ENCODE data around the gene MPZL2. TPM values are rescaled to one million over a fixed set of nuclear protein-coding genes. Genes with fewer than 3 reads are reported as not detected.

The MPZL2 gene
- total and polyA plus RNA-seq, 2 of the 13 experiments (the other 11 are each of a cell fraction or from before 2014, with no cell fraction given) = 27.9 to 53.7 TPM

DNA sequence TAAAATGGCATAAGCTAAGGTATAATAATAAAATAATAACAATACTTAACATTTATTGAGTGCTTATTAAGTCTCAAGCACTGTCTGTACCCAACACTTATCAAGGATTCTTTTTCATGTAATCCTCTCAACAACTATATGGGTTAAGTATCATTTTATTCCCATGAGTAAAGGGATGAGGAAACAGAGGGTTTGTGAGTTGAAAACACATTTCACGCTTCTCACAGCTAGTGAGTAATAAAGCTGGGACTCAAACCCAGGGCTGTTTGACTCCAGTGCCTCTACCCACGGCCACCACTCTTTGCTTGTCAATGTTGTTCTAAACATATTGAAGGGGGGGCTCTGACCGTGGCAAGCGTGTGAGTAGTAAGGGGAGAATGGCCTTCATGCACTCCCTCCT lies 49.1 kb upstream of the MPZL2 start:
- in situ Hi-C loops (cut with HindIII; ENCODE audit: extremely low pct_ligation_motif_present, low pct_unique_long_range_greater_than_20kb) (loop anchor here (5.0 kb wide), 1 partner anchor 39 kb away; no protein-coding TSS in a partner anchor), intact Hi-C loops (cut with micrococcal nuclease; ENCODE audit: unreplicated experiment) (no loop called here)
- no peak overlapping the region for H3K9ac ChIP-seq (ENCODE audit: insufficient read depth, low read depth, low read length)
- FAIRE-seq = no peak
- ChIA-PET POLR2A (no interaction called here), CTCF (ENCODE audit: low intra/inter-chr PET ratio, low total read pairs) (no interaction called here)
- H3K4me1 ChIP-seq (ENCODE audit: insufficient read depth, low read length) = peaks cover 29% of the 10 kb centered on the region
- BruUV-seq (replicated peaks) = no TSS peak
- no peak overlapping the region for H3K4me2 ChIP-seq (ENCODE audit: low read depth, low read length)
- H3K4me3 ChIP-seq (replicated peaks in 1 of 3; ENCODE audit: insufficient read depth in 1 of 3, low read depth in 2 of 3, low read length in 3 of 3) = no peak overlapping the region
- H4K20me1 ChIP-seq (ENCODE audit: insufficient read depth, low read length) = no peaks in the 10 kb centered on the region; the same call in 1 of the 2 replicates
- DNase-seq (ENCODE audit: low spot score) = no peak
- TF ChIP-seq ZZZ3 (CRISPR knock-in tag; IDR thresholded peaks at IDR 0.05; ENCODE audit: borderline replicate concordance) (no peak), ZNF670 (CRISPR knock-in tag; IDR thresholded peaks at IDR 0.05; ENCODE audit: borderline replicate concordance) (no peak)
- TF ChIP-seq, protein P1, sequence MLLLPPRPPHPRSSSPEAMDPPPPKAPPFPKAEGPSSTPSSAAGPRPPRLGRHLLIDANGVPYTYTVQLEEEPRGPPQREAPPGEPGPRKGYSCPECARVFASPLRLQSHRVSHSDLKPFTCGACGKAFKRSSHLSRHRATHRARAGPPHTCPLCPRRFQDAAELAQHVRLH (CRISPR knock-in tag; IDR thresholded peaks at IDR 0.05; ENCODE audit: borderline replicate concordance, low read depth) = no peak
- TF ChIP-seq, protein P2, sequence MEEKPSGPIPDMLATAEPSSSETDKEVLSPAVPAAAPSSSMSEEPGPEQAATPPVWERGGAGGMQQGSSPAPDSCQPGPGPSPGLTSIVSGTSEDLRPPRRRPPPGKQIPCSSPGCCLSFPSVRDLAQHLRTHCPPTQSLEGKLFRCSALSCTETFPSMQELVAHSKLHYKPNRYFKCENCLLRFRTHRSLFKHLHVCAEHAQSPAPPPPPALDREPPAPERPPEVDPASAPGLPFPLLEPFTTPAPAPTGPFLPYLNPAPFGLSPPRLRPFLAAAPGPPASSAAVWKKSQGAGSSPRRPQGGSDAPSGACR (CRISPR knock-in tag; IDR thresholded peaks at IDR 0.05) = no peak
- TF ChIP-seq, protein P3, sequence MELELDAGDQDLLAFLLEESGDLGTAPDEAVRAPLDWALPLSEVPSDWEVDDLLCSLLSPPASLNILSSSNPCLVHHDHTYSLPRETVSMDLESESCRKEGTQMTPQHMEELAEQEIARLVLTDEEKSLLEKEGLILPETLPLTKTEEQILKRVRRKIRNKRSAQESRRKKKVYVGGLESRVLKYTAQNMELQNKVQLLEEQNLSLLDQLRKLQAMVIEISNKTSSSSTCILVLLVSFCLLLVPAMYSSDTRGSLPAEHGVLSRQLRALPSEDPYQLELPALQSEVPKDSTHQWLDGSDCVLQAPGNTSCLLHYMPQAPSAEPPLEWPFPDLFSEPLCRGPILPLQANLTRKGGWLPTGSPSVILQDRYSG (CRISPR knock-in tag; IDR thresholded peaks at IDR 0.05) = no peak
- no peaks in the 10 kb centered on the region for H3K79me2 ChIP-seq (ENCODE audit: insufficient read depth, low read length)
- no peak overlapping the region for H3K27ac ChIP-seq (ENCODE audit: extremely low read length, insufficient read depth, low read length)
- H3K27me3 ChIP-seq (ENCODE audit: control insufficient read depth in 1 of 2, insufficient read depth in 2 of 2, low read length in 2 of 2) = peaks cover 2 to 50% of the 10 kb centered on the region in 2 experiments; a peak in 4 of 5 replicates
- H3K9me3 ChIP-seq (ENCODE audit: low read length) = no peaks in the 10 kb centered on the region
- H3K36me3 ChIP-seq (replicated peaks in 1 of 2; ENCODE audit: control insufficient read depth in 1 of 2, insufficient read depth in 2 of 2, low read length in 2 of 2) = no peaks in the 10 kb centered on the region
- WGBS (ENCODE audit: low lambda C conversion rate) = 11% methylated on average over 4 of the region's 4 CpGs
- no peak overlapping the region for H2AFZ ChIP-seq (ENCODE audit: low read length)
- no peak for ATAC-seq

DNA sequence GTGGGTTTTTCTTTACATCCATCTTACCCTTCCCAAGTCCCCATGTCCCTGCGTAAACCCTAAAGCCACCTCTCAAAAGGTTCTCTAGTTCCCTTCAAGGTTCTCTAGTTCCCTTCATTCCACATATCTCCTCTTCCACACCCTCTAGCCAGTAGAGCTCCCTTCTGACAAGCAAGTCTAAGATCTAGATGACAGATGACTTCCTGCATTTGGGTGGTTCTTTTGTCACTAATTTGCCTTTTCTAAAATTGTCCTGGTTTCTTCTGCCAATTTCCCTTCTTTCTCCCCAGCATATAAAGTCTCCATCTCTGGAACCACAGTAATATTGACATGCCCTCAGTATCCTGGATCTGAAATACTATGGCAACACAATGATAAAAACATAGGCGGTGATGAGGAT lies 48.2 kb upstream of the MPZL2 start:
- Histone ChIP-seq H3K4me3 (replicated peaks in 1 of 3; ENCODE audit: insufficient read depth in 1 of 3, low read depth in 2 of 3, low read length in 3 of 3) (no peak overlapping the region), H3K36me3 (replicated peaks in 1 of 2; ENCODE audit: control insufficient read depth in 1 of 2, insufficient read depth in 2 of 2, low read length in 2 of 2) (no peaks in the 10 kb centered on the region), H3K4me1 (ENCODE audit: insufficient read depth, low read length) (peaks cover 29% of the 10 kb centered on the region), H3K79me2 (ENCODE audit: insufficient read depth, low read length) (no peaks in the 10 kb centered on the region), H4K20me1 (ENCODE audit: insufficient read depth, low read length) (no peaks in the 10 kb centered on the region; the same call in 1 of the 2 replicates), H2AFZ (ENCODE audit: low read length) (no peak overlapping the region), H3K9ac (ENCODE audit: insufficient read depth, low read depth, low read length) (no peak overlapping the region), H3K27ac (ENCODE audit: extremely low read length, insufficient read depth, low read length) (no peak overlapping the region), H3K4me2 (ENCODE audit: low read depth, low read length) (no peak overlapping the region), H3K27me3 (ENCODE audit: control insufficient read depth in 1 of 2, insufficient read depth in 2 of 2, low read length in 2 of 2) (peaks cover 2 to 46% of the 10 kb centered on the region in 2 experiments; a peak in 4 of 5 replicates), H3K9me3 (ENCODE audit: low read length) (no peaks in the 10 kb centered on the region)
- no peak for FAIRE-seq
- ChIA-PET POLR2A (no interaction called here), CTCF (ENCODE audit: low intra/inter-chr PET ratio, low total read pairs) (no interaction called here)
- no TSS peak for BruUV-seq (replicated peaks)
- TF ChIP-seq, protein P4, sequence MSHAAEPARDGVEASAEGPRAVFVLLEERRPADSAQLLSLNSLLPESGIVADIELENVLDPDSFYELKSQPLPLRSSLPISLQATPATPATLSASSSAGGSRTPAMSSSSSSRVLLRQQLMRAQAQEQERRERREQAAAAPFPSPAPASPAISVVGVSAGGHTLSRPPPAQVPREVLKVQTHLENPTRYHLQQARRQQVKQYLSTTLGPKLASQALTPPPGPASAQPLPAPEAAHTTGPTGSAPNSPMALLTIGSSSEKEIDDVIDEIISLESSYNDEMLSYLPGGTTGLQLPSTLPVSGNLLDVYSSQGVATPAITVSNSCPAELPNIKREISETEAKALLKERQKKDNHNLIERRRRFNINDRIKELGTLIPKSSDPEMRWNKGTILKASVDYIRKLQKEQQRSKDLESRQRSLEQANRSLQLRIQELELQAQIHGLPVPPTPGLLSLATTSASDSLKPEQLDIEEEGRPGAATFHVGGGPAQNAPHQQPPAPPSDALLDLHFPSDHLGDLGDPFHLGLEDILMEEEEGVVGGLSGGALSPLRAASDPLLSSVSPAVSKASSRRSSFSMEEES (CRISPR knock-in tag; IDR thresholded peaks at IDR 0.05) = no peak
- DNase-seq (ENCODE audit: low spot score) = no peak
- intact Hi-C loops (cut with micrococcal nuclease; ENCODE audit: unreplicated experiment) (no loop called here), in situ Hi-C loops (cut with HindIII; ENCODE audit: extremely low pct_ligation_motif_present, low pct_unique_long_range_greater_than_20kb) (loop anchor here (5.0 kb wide), 1 partner anchor 40 kb away; no protein-coding TSS in a partner anchor)
- 80% methylated on average over 2 of the region's 2 CpGs for WGBS (ENCODE audit: low lambda C conversion rate)
- ATAC-seq = no peak
